ENCODE results near the gene DOC2B.

DNA sequence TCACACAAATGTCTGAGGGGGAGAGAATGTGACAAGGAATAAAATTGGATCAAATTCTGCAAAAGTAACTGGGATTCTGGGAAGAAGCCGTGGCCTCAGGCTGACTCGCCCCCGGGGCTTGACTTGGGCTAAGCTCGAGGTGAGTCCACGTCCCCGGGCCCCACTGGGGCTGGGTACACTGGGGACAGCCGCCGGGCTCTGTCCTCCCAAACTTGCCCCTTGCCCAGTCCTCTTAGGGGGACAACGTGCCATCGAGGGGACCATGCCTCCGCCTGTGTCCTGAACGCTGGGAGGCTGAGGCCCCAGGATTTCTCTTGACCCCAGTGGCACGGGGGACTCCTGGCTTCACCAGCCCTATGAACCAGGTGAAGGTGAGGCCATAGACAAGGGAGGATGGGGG is 21.1 kb downstream of the DOC2B start:
- TF ChIP-seq, protein P1, sequence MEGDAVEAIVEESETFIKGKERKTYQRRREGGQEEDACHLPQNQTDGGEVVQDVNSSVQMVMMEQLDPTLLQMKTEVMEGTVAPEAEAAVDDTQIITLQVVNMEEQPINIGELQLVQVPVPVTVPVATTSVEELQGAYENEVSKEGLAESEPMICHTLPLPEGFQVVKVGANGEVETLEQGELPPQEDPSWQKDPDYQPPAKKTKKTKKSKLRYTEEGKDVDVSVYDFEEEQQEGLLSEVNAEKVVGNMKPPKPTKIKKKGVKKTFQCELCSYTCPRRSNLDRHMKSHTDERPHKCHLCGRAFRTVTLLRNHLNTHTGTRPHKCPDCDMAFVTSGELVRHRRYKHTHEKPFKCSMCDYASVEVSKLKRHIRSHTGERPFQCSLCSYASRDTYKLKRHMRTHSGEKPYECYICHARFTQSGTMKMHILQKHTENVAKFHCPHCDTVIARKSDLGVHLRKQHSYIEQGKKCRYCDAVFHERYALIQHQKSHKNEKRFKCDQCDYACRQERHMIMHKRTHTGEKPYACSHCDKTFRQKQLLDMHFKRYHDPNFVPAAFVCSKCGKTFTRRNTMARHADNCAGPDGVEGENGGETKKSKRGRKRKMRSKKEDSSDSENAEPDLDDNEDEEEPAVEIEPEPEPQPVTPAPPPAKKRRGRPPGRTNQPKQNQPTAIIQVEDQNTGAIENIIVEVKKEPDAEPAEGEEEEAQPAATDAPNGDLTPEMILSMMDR (IDR thresholded peaks at IDR 0.05): no peak
- no peak for TF ChIP-seq POLR2A (IDR thresholded peaks at IDR 0.05)
